Testis (tissue), 3 donors: ENCODE results near the gene COL25A1. TPM values are rescaled to one million over a fixed set of nuclear protein-coding genes. Genes with fewer than 3 reads are reported as not detected.

Experiments used
- DNase-seq: peaks from one replicate; pipeline ENCODE4 v3.0.0-alpha.2; 2019
- H3K27ac ChIP-seq, 2 donors: fragments of 200-600 bp; sonication (generic); one replicate each; pipeline ENCODE4 v1.5.1; 2019
- H3K27me3 ChIP-seq: fragments of 200-600 bp; sonication (generic); one replicate; pipeline ENCODE4 v1.5.1; 2019
- H3K36me3 ChIP-seq: fragments of 200-600 bp; sonication (generic); one replicate; pipeline ENCODE4 v1.5.1; 2017; ENCODE audit warnings: low read depth; ENCODE audit errors: missing control alignments
- H3K4me1 ChIP-seq: fragments of 200-600 bp; sonication (generic); one replicate; pipeline ENCODE4 v1.5.1; 2019
- H3K4me3 ChIP-seq, 2 donors: fragments of 200-600 bp; sonication (generic); one replicate each; pipeline ENCODE4 v1.5.1; 2017 to 2019
- H3K9me3 ChIP-seq: fragments of 200-600 bp; sonication (generic); one replicate; pipeline ENCODE4 v1.5.1; 2017
- CTCF ChIP-seq, 3 experiments: fragments of 450-650 bp in 2 of 3; fragments of 200-600 bp in 1 of 3; sonication (generic) in 1 of 3; IDR thresholded peaks; one replicate each; pipeline ENCODE4 v1.5.1; 2016 to 2019; ENCODE audit warnings: antibody characterized with exemption in 3 of 3, mild to moderate bottlenecking in 2 of 3, moderate library complexity in 1 of 3
- POLR2A ChIP-seq: fragments of 450-650 bp; IDR thresholded peaks from one replicate; pipeline ENCODE4 v1.6.1; 2017; ENCODE audit warnings: antibody characterized with exemption, mild to moderate bottlenecking, moderate library complexity
- WGBS, 2 donors: methylation state at CpG; one replicate each; pipeline ENCODE4 v1.1.5; 2018; 5-methylcytosine and 5-hydroxymethylcytosine counted together
- intact Hi-C: fragments of 100-400 bp; cut with DNase I; formaldehyde crosslinking; loops from one replicate; pipeline ENCODE4 v1.15.1; 2023; ENCODE audit warnings: low total_unique reads
- polyA plus RNA-seq: library from polyadenylated mRNA; stranded (reverse); fragments of 350-450 nt; fragmentation: Illumina TruSeq; extraction: RNeasy Lipid Tissue Mini Kit (QIAGEN cat#74804); gene quantifications from one replicate; pipeline ENCODE4 v1.2.3, GENCODE V29; 2014; ENCODE audit warnings: low read depth, low replicate concordance; ENCODE audit not compliant: insufficient read depth
- total RNA-seq, 2 donors: library from RNA; depleted of rRNA; stranded (reverse); fragments of >200 nt; gene quantifications; one replicate each; pipeline ENCODE4 v1.2.3, GENCODE V29; 2016

COL25A1 gene
- total and polyA plus RNA-seq, 3 donors from 2014 or later: 11.7 to 19.2 (median 17.2) TPM

- no peak for DNase-seq
Measured at GRCh38 chr4:108950158-108950915, 352.1 kb downstream of the COL25A1 start.

GRCh38 chr4:108947526-108947925 is 354.9 kb downstream of the COL25A1 start:
- H3K4me1 ChIP-seq: no peaks in the 10 kb centered on the region
- no peaks in the 10 kb centered on the region for H3K9me3 ChIP-seq
- no peak overlapping the region for H3K4me3 ChIP-seq
- H3K27ac ChIP-seq: no peak overlapping the region
- no peak for TF ChIP-seq CTCF (IDR thresholded peaks at IDR 0.05)
- no peak for TF ChIP-seq POLR2A
- DNase-seq: no peak
- no peaks in the 10 kb centered on the region for H3K27me3 ChIP-seq
- H3K36me3 ChIP-seq: no peaks in the 10 kb centered on the region
- intact Hi-C loops: no loop called here

More at GRCh38 chr4:108950158-108950915, 352.1 kb downstream of the COL25A1 start:
- Histone ChIP-seq H3K4me3 (no peak overlapping the region), H3K27me3 (no peaks in the 10 kb centered on the region), H3K27ac (no peak overlapping the region), H3K4me1 (no peaks in the 10 kb centered on the region), H3K36me3 (no peaks in the 10 kb centered on the region), H3K9me3 (no peaks in the 10 kb centered on the region)
- intact Hi-C loops: no loop called here
- TF ChIP-seq POLR2A (no peak), CTCF (IDR thresholded peaks at IDR 0.05) (no peak)
- 78 to 79% methylated on average over 6 of the region's 6 CpGs for WGBS, 2 donors

GRCh38 chr4:108946237-108946636 is 356.2 kb downstream of the COL25A1 start:
- no peak for DNase-seq
- H3K36me3 ChIP-seq: no peaks in the 10 kb centered on the region
- 96 to 99% methylated on average over 2 of the region's 2 CpGs for WGBS, 2 donors
- no peaks in the 10 kb centered on the region for H3K4me1 ChIP-seq
- intact Hi-C loops: no loop called here
- no peaks in the 10 kb centered on the region for H3K9me3 ChIP-seq
- H3K4me3 ChIP-seq: no peak overlapping the region
- H3K27ac ChIP-seq: no peak overlapping the region
- H3K27me3 ChIP-seq: no peaks in the 10 kb centered on the region
- TF ChIP-seq CTCF (IDR thresholded peaks at IDR 0.05): no peak

GRCh38 chr4:108943976-108944591 is 358.4 kb downstream of the COL25A1 start:
- Histone ChIP-seq H3K9me3 (no peaks in the 10 kb centered on the region), H3K4me3 (no peak overlapping the region), H3K27ac (no peak overlapping the region), H3K36me3 (no peaks in the 10 kb centered on the region), H3K4me1 (no peaks in the 10 kb centered on the region), H3K27me3 (no peaks in the 10 kb centered on the region)
- DNase-seq: no peak
- TF ChIP-seq CTCF (IDR thresholded peaks at IDR 0.05): no peak
- intact Hi-C loops: no loop called here
- WGBS, 2 donors: 50 to 59% methylated on average over 4 of the region's 4 CpGs

- Histone ChIP-seq H3K36me3 (no peaks in the 10 kb centered on the region), H3K4me3 (no peak overlapping the region), H3K9me3 (no peaks in the 10 kb centered on the region), H3K27me3 (no peaks in the 10 kb centered on the region), H3K4me1 (no peaks in the 10 kb centered on the region), H3K27ac (no peak overlapping the region)
- WGBS, 2 donors: 68 to 75% methylated on average over 3 of the region's 3 CpGs
- DNase-seq: no peak
- intact Hi-C loops: no loop called here
- TF ChIP-seq CTCF (IDR thresholded peaks at IDR 0.05) (no peak), POLR2A (no peak)
Measured at GRCh38 chr4:108943371-108943770, 359.1 kb downstream of the COL25A1 start.
